ENCODE results near the gene PPM1D. TPM values are rescaled to one million over a fixed set of nuclear protein-coding genes. Genes with fewer than 3 reads are reported as not detected.
"Not testable (repeated sequence)": the region's sequence is repeated elsewhere in the genome, so short reads cannot be mapped to it uniquely, and the experiment has no call there.

Gene PPM1D
- total RNA-seq, 1 experiment from 2014 or later: 10.4 TPM

- Histone ChIP-seq H3K9me3 (ENCODE audit: insufficient read depth, low read depth) (no peaks in the 10 kb centered on the region), H3K27ac (no peak overlapping the region), H3K79me2 (ENCODE audit: low read depth) (peaks cover 69% of the 10 kb centered on the region), H3K27me3 (ENCODE audit: insufficient read depth, low read depth) (no peaks in the 10 kb centered on the region), H3K36me3 (ENCODE audit: low read depth) (no peaks in the 10 kb centered on the region; the same call in 1 of the 2 replicates), H2AFZ (no peak overlapping the region), H3F3A (ENCODE audit: insufficient read depth, low read depth) (no peaks in the 10 kb centered on the region), H3K4me3 (no peak overlapping the region), H3K4me1 (replicated peaks; ENCODE audit: insufficient read depth) (no peaks in the 10 kb centered on the region), H3K4me2 (no peak overlapping the region), H4K20me1 (ENCODE audit: insufficient read depth) (peaks cover 14% of the 10 kb centered on the region; the same call in 1 of the 2 replicates), H3K9me2 (ENCODE audit: insufficient read depth) (no peaks in the 10 kb centered on the region)
- BruUV-seq (replicated peaks): no TSS peak
- TF ChIP-seq CTCF (conservative IDR thresholded peaks at IDR 0.05) (no peak), EZH2 (IDR thresholded peaks at IDR 0.05; ENCODE audit: low read depth) (no peak)
- ChIA-PET POLR2A (ENCODE audit: unreplicated experiment) (no interaction called here), CTCF (no interaction called here)
- no peak for DNase-seq
- intact Hi-C loops (cut with micrococcal nuclease; ENCODE audit: unreplicated experiment): no loop called here
Observed at GRCh38 chr17:60613325-60613724, 13.3 kb downstream of the PPM1D start.

- H3K4me2 ChIP-seq; CTCF ChIA-PET; H3F3A ChIP-seq (ENCODE audit: insufficient read depth, low read depth); BruUV-seq (replicated peaks); H3K9me3 ChIP-seq (ENCODE audit: insufficient read depth, low read depth); POLR2A ChIA-PET (ENCODE audit: unreplicated experiment); H3K36me3 ChIP-seq (ENCODE audit: low read depth); intact Hi-C loops (cut with micrococcal nuclease; ENCODE audit: unreplicated experiment); H3K9me2 ChIP-seq (ENCODE audit: insufficient read depth); H3K4me3 ChIP-seq; DNase-seq; H3K4me1 ChIP-seq (replicated peaks; ENCODE audit: insufficient read depth); H3K27ac ChIP-seq; H3K27me3 ChIP-seq (ENCODE audit: insufficient read depth, low read depth); H2AFZ ChIP-seq: not testable (repeated sequence)
- Histone ChIP-seq H4K20me1 (ENCODE audit: insufficient read depth) (peaks cover 18% of the 10 kb centered on the region; the same call in 1 of the 2 replicates), H3K79me2 (ENCODE audit: low read depth) (peaks cover 71% of the 10 kb centered on the region)
Observed at GRCh38 chr17:60613796-60614195, 13.8 kb downstream of the PPM1D start.

GRCh38 chr17:60614247-60614646, 14.3 kb downstream of the PPM1D start:
- Histone ChIP-seq H4K20me1 (ENCODE audit: insufficient read depth) (peaks cover 21% of the 10 kb centered on the region; the same call in 1 of the 2 replicates), H3K79me2 (ENCODE audit: low read depth) (peaks cover 70% of the 10 kb centered on the region)
- H3K4me1 ChIP-seq (replicated peaks; ENCODE audit: insufficient read depth); H2AFZ ChIP-seq; CTCF ChIA-PET; H3K27ac ChIP-seq; H3F3A ChIP-seq (ENCODE audit: insufficient read depth, low read depth); intact Hi-C loops (cut with micrococcal nuclease; ENCODE audit: unreplicated experiment); H3K4me2 ChIP-seq; DNase-seq; H3K27me3 ChIP-seq (ENCODE audit: insufficient read depth, low read depth); H3K9me2 ChIP-seq (ENCODE audit: insufficient read depth); H3K4me3 ChIP-seq; H3K36me3 ChIP-seq (ENCODE audit: low read depth); H3K9me3 ChIP-seq (ENCODE audit: insufficient read depth, low read depth); BruUV-seq (replicated peaks): not testable (repeated sequence)
- POLR2A ChIA-PET (ENCODE audit: unreplicated experiment): interaction anchor here (0.6 kb wide), 1 partner anchor 881 kb away, joined by 6 read pairs; no protein-coding TSS in a partner anchor

DNA sequence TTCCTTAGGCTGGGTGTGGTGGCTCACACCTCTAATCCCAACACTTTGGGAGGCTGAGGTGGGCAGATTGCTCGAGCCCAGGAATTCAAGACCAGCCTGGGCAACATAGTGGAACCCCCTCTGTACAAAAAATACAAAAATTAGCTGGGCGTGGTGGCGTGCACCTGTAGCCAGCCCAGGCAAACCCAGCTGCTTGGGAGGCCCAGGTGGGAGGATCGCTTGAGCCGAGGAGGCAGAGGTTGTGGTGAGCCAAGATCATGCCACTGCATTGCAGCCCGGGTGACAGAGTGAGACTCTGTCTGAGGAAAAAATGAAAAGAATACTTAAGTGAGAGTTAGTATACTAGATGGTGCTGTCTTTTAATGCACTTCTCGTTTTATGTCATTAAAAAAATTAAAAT, 15.1 kb downstream of the PPM1D start:
- BruUV-seq (replicated peaks): no TSS peak
- ChIA-PET CTCF (no interaction called here), POLR2A (ENCODE audit: unreplicated experiment) (interaction anchor here (0.6 kb wide), 1 partner anchor 882 kb away, joined by 6 read pairs; no protein-coding TSS in a partner anchor)
- Histone ChIP-seq H3K4me2 (no peak overlapping the region), H3K27me3 (ENCODE audit: insufficient read depth, low read depth) (no peaks in the 10 kb centered on the region), H3K9me3 (ENCODE audit: insufficient read depth, low read depth) (no peaks in the 10 kb centered on the region), H2AFZ (no peak overlapping the region), H3K4me1 (replicated peaks; ENCODE audit: insufficient read depth) (no peaks in the 10 kb centered on the region), H3F3A (ENCODE audit: insufficient read depth, low read depth) (no peaks in the 10 kb centered on the region), H3K36me3 (ENCODE audit: low read depth) (no peaks in the 10 kb centered on the region; the same call in 1 of the 2 replicates), H3K79me2 (ENCODE audit: low read depth) (peaks cover 69% of the 10 kb centered on the region), H4K20me1 (ENCODE audit: insufficient read depth) (peaks cover 21% of the 10 kb centered on the region; the same call in 1 of the 2 replicates), H3K4me3 (no peak overlapping the region), H3K27ac (no peak overlapping the region), H3K9me2 (ENCODE audit: insufficient read depth) (no peaks in the 10 kb centered on the region)
- TF ChIP-seq CTCF (conservative IDR thresholded peaks at IDR 0.05) (no peak), EZH2 (IDR thresholded peaks at IDR 0.05; ENCODE audit: low read depth) (no peak)
- no peak for DNase-seq
- intact Hi-C loops (cut with micrococcal nuclease; ENCODE audit: unreplicated experiment): no loop called here

Measured in PC-9 (cell line).